Fibroblast of lung (primary cell): ENCODE results near the gene GPR176. TPM values are rescaled to one million over a fixed set of nuclear protein-coding genes. Genes with fewer than 3 reads are reported as not detected.

Source experiments
- DNase-seq, 2 donors: peaks; one replicate each; pipeline versions ENCODE4 v3.0.0 to v3.0.0-alpha.2; 2010; ENCODE audit warnings: low read depth in 2 of 2
- H2AFZ ChIP-seq: 2 replicates; pipeline ENCODE4 v1.5.1; 2012; ENCODE audit warnings: low read length, control low read depth, inconsistent platforms
- H3K27ac ChIP-seq: 2 replicates; pipeline ENCODE4 v1.5.1; 2011; ENCODE audit warnings: low read length, control low read depth; ENCODE audit not compliant: insufficient read depth
- H3K27me3 ChIP-seq: 2 replicates; pipeline ENCODE4 v1.5.1; 2011; ENCODE audit warnings: mild to moderate bottlenecking, low read length; ENCODE audit not compliant: control insufficient read depth, insufficient read depth
- H3K36me3 ChIP-seq: 2 replicates; pipeline ENCODE4 v1.5.1; 2011; ENCODE audit warnings: low read length; ENCODE audit not compliant: control insufficient read depth, insufficient read depth
- H3K4me1 ChIP-seq: 2 replicates; pipeline ENCODE4 v1.5.1; 2011; ENCODE audit warnings: low read length; ENCODE audit not compliant: control insufficient read depth, insufficient read depth; ENCODE audit errors: extremely low read depth
- H3K4me2 ChIP-seq: 2 replicates; pipeline ENCODE4 v1.5.1; 2011; ENCODE audit warnings: low read length, control low read depth; ENCODE audit not compliant: insufficient read depth; ENCODE audit errors: extremely low read depth
- H3K4me3 ChIP-seq, 4 experiments: fragments of 200-600 bp in 1 of 4; sonication (generic) in 1 of 4; replicated peaks in 1 of 4; 2 replicates each; pipeline ENCODE4 v1.5.1; 2011 to 2016; ENCODE audit warnings: low read length in 4 of 4, low read depth in 3 of 4, mild to moderate bottlenecking in 3 of 4, control low read depth in 2 of 4, inconsistent platforms in 1 of 4, mixed read lengths in 1 of 4; ENCODE audit not compliant: insufficient read depth in 1 of 4; ENCODE audit errors: control extremely low read depth in 1 of 4
- H3K79me2 ChIP-seq: 2 replicates; pipeline ENCODE4 v1.5.1; 2012; ENCODE audit warnings: mild to moderate bottlenecking, low read length, inconsistent platforms; ENCODE audit not compliant: control insufficient read depth, insufficient read depth
- H3K9ac ChIP-seq: 2 replicates; pipeline ENCODE4 v1.5.1; 2011; ENCODE audit warnings: mild to moderate bottlenecking, low read length, control low read depth; ENCODE audit not compliant: insufficient read depth
- H3K9me3 ChIP-seq: 2 replicates; pipeline ENCODE4 v1.5.1; 2012; ENCODE audit warnings: low read depth, low read length; ENCODE audit not compliant: control insufficient read depth, insufficient read depth
- H4K20me1 ChIP-seq: 2 replicates; pipeline ENCODE4 v1.5.1; 2011; ENCODE audit warnings: low read length; ENCODE audit not compliant: control insufficient read depth, insufficient read depth; ENCODE audit errors: extremely low read depth
- EZH2 ChIP-seq: IDR thresholded peaks from 2 replicates; pipeline ENCODE4 v1.5.1; 2012; ENCODE audit warnings: low read length, control low read depth, mild to moderate bottlenecking; ENCODE audit errors: missing control alignments
- polyA plus RNA-seq, 2 donors: library from polyadenylated mRNA; depleted of rRNA in 1 of 2; stranded (reverse) in 1 of 2; unstranded in 1 of 2; fragments of >200 nt; gene quantifications; 2 replicates each; pipeline ENCODE4 v1.2.1, GENCODE V29; 2011 to 2012; ENCODE audit warnings: missing spikeins in 1 of 2
- total RNA-seq: library from RNA; depleted of rRNA; stranded (reverse); fragments of >200 nt; gene quantifications from 2 replicates; pipeline ENCODE4 v1.2.1, GENCODE V29; 2014
- TF ChIP-seq, protein P1 (sequence below), 2 donors: IDR thresholded peaks in 1 of 2; conservative IDR thresholded peaks in 1 of 2; 1 replicate in 1 of 2; 2 replicates in 1 of 2; pipeline ENCODE4 v1.5.1; 2011 to 2012; ENCODE audit warnings: low read length in 2 of 2, control low read depth in 1 of 2, inconsistent platforms in 1 of 2, low read depth in 1 of 2, mild to moderate bottlenecking in 1 of 2

Gene GPR176
- total and polyA plus RNA-seq, 2 donors (not counting 1 experiment from before 2014, with no cell fraction given): 124 to 179 TPM

- H3K79me2 ChIP-seq: peaks cover 58% of the 10 kb centered on the region
Observed at GRCh38 chr15:39833515-39833981, 86.5 kb downstream of the GPR176 start.

DNA sequence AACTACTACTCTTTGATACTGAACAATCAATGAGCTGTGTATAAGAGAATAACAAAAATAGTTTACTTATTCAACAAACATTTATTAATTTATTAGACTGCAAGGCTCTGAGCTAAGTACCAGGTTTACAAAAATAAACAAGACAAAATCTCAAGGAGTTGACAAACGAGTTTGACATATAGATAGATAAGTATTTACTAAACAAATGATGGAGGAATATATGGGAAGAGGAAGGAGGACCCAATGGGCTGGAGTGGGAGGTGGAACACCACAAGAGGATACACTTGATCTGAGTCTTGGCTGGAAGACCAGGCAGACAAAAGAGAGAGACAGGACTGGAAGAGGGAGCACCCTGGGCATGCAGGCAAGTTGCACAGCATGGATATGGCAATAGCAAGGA, 89.9 kb downstream of the GPR176 start:
- H3K4me2 ChIP-seq: no peak overlapping the region
- no peak overlapping the region for H3K9ac ChIP-seq
- H4K20me1 ChIP-seq: no peaks in the 10 kb centered on the region
- no peak for DNase-seq
- H3K4me3 ChIP-seq: no peak overlapping the region
- no peaks in the 10 kb centered on the region for H3K27me3 ChIP-seq
- H3K9me3 ChIP-seq: no peaks in the 10 kb centered on the region
- no peak for TF ChIP-seq EZH2
- TF ChIP-seq, protein P1, sequence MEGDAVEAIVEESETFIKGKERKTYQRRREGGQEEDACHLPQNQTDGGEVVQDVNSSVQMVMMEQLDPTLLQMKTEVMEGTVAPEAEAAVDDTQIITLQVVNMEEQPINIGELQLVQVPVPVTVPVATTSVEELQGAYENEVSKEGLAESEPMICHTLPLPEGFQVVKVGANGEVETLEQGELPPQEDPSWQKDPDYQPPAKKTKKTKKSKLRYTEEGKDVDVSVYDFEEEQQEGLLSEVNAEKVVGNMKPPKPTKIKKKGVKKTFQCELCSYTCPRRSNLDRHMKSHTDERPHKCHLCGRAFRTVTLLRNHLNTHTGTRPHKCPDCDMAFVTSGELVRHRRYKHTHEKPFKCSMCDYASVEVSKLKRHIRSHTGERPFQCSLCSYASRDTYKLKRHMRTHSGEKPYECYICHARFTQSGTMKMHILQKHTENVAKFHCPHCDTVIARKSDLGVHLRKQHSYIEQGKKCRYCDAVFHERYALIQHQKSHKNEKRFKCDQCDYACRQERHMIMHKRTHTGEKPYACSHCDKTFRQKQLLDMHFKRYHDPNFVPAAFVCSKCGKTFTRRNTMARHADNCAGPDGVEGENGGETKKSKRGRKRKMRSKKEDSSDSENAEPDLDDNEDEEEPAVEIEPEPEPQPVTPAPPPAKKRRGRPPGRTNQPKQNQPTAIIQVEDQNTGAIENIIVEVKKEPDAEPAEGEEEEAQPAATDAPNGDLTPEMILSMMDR (conservative IDR thresholded peaks at IDR 0.05 in 1 of 2, IDR thresholded peaks at IDR 0.05 in 1 of 2; ENCODE audit: low read depth in 1 of 2, low read length in 2 of 2): no peak
- peaks cover 26% of the 10 kb centered on the region for H3K4me1 ChIP-seq
- peaks cover 61% of the 10 kb centered on the region for H3K79me2 ChIP-seq
- no peak overlapping the region for H3K27ac ChIP-seq
- no peak overlapping the region for H2AFZ ChIP-seq
- H3K36me3 ChIP-seq: no peaks in the 10 kb centered on the region

More at GRCh38 chr15:39833515-39833981, 86.5 kb downstream of the GPR176 start:
- no peak overlapping the region for H2AFZ ChIP-seq
- no peak for TF ChIP-seq EZH2
- TF ChIP-seq, protein P1 (conservative IDR thresholded peaks at IDR 0.05 in 1 of 2, IDR thresholded peaks at IDR 0.05 in 1 of 2; ENCODE audit: low read depth in 1 of 2, low read length in 2 of 2): no peak
- H3K4me1 ChIP-seq: peaks cover 20% of the 10 kb centered on the region
- H3K4me2 ChIP-seq: peak overlapping the region; percentile 72
- H3K4me3 ChIP-seq: no peak overlapping the region
- H3K27ac ChIP-seq: peak overlapping the region; percentile 68
- no peaks in the 10 kb centered on the region for H3K9me3 ChIP-seq
- H4K20me1 ChIP-seq: no peaks in the 10 kb centered on the region
- no peaks in the 10 kb centered on the region for H3K27me3 ChIP-seq
- peak; percentile 49 to 77 for DNase-seq
- no peak overlapping the region for H3K9ac ChIP-seq
- no peaks in the 10 kb centered on the region for H3K36me3 ChIP-seq

DNA sequence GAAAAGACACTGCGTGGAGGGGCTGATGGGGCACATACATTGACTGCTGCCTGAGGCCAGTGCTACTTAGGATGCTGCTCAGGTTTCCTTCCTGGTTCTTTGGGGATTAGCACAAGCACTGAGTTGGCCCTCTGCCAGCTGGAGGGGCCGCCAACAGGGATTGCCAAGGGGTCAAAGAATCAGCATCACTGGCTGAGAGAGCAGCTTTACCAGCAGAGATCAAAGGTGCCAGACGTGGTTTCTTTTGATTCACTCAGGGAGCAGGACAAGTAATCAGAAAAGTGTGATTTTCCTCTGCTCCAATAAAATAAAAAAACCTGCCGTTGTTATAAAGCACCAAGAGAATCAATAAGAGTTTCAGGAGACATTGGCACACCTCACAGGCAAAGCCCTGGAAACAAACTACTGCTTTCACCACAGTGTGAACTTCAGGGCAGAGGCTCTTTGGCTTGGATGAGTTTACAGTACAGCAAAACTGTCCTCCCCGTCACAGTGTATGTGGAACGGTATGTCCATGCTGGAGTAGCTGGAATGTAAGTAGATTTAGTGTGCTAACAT, 91.6 kb downstream of the GPR176 start:
- H3K4me2 ChIP-seq: peak overlapping the region; percentile 18
- H2AFZ ChIP-seq: no peak overlapping the region
- no peak overlapping the region for H3K27ac ChIP-seq
- no peaks in the 10 kb centered on the region for H3K36me3 ChIP-seq
- H3K4me1 ChIP-seq: peaks cover 23% of the 10 kb centered on the region
- H3K27me3 ChIP-seq: no peaks in the 10 kb centered on the region
- no peak overlapping the region for H3K4me3 ChIP-seq
- no peaks in the 10 kb centered on the region for H4K20me1 ChIP-seq
- no peaks in the 10 kb centered on the region for H3K9me3 ChIP-seq
- peaks cover 75% of the 10 kb centered on the region for H3K79me2 ChIP-seq
- DNase-seq: peak; percentile 75 to 78
- no peak overlapping the region for H3K9ac ChIP-seq
- TF ChIP-seq, protein P1 (conservative IDR thresholded peaks at IDR 0.05 in 1 of 2, IDR thresholded peaks at IDR 0.05 in 1 of 2; ENCODE audit: low read depth in 1 of 2, low read length in 2 of 2): no peak
- no peak for TF ChIP-seq EZH2
